ENCODE data around the gene NAT9. TPM values are rescaled to one million over a fixed set of nuclear protein-coding genes. Genes with fewer than 3 reads are reported as not detected.
A peak's percentile ranks its signal among the peaks of the same experiment; 100 is the strongest.

NAT9 gene
- total RNA-seq, 1 donor from 2014 or later, result 67.8 TPM

- peaks cover 4% of the 10 kb centered on the region for H3K36me3 Mint-ChIP-seq (ENCODE audit: unreplicated experiment)
- no peak for DNase-seq
- peak overlapping the region; percentile 43 for H3K27ac Mint-ChIP-seq (ENCODE audit: unreplicated experiment)
- TF ChIP-seq, protein P1, sequence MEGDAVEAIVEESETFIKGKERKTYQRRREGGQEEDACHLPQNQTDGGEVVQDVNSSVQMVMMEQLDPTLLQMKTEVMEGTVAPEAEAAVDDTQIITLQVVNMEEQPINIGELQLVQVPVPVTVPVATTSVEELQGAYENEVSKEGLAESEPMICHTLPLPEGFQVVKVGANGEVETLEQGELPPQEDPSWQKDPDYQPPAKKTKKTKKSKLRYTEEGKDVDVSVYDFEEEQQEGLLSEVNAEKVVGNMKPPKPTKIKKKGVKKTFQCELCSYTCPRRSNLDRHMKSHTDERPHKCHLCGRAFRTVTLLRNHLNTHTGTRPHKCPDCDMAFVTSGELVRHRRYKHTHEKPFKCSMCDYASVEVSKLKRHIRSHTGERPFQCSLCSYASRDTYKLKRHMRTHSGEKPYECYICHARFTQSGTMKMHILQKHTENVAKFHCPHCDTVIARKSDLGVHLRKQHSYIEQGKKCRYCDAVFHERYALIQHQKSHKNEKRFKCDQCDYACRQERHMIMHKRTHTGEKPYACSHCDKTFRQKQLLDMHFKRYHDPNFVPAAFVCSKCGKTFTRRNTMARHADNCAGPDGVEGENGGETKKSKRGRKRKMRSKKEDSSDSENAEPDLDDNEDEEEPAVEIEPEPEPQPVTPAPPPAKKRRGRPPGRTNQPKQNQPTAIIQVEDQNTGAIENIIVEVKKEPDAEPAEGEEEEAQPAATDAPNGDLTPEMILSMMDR (IDR thresholded peaks at IDR 0.05; ENCODE audit: partially characterized antibody, unreplicated experiment), result no peak
- H3K4me3 Mint-ChIP-seq (ENCODE audit: unreplicated experiment), result no peak overlapping the region
- peaks cover 3% of the 10 kb centered on the region for H3K27me3 Mint-ChIP-seq (ENCODE audit: unreplicated experiment)
- H3K4me1 Mint-ChIP-seq (ENCODE audit: low read depth, unreplicated experiment), result peaks cover 2% of the 10 kb centered on the region
- H3K9me3 Mint-ChIP-seq (ENCODE audit: unreplicated experiment), result peaks cover 2% of the 10 kb centered on the region
These were observed 20.1 kb upstream of the NAT9 start for GRCh38 chr17:74796211-74796610.

GRCh38 chr17:74795327-74796020 lies 19.3 kb upstream of the NAT9 start:
- TF ChIP-seq, protein P1 (IDR thresholded peaks at IDR 0.05; ENCODE audit: partially characterized antibody, unreplicated experiment), result no peak
- no peak overlapping the region for H3K4me3 Mint-ChIP-seq (ENCODE audit: unreplicated experiment)
- peaks cover 4% of the 10 kb centered on the region for H3K36me3 Mint-ChIP-seq (ENCODE audit: unreplicated experiment)

DNA sequence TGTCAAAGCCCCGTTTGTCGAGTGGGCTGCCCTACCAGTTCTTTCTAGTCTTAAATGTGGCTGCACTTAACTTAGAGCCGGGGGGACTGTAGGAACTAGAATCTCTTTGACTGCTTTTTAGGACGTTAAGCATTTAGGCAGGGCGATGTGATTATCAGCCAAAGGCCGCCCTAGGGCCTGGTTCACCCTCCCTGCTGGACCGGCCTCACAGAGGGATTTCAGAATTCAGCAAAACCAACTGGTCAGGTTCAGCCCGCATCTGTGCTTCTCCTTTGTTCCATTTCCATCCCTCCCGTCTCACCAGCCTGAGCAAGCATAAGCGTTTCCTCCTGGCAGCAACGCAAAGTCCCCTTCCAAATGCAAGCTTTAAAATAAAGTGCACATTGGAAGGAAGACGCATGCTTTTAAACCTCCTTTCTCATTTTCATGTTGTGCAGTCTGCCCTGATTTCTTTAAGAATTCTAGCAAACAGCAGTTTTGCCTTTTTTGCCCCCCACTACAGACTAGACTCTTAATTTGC lies 16.5 kb upstream of the NAT9 start:
- Mint-ChIP-seq H3K4me3 (ENCODE audit: unreplicated experiment) (no peak overlapping the region), H3K27me3 (ENCODE audit: unreplicated experiment) (peaks cover 3% of the 10 kb centered on the region), H3K9me3 (ENCODE audit: unreplicated experiment) (no peaks in the 10 kb centered on the region), H3K36me3 (ENCODE audit: unreplicated experiment) (no peaks in the 10 kb centered on the region), H3K4me1 (ENCODE audit: low read depth, unreplicated experiment) (peaks cover 2% of the 10 kb centered on the region), H3K27ac (ENCODE audit: unreplicated experiment) (no peak overlapping the region)
- no peak for DNase-seq
- TF ChIP-seq, protein P1 (IDR thresholded peaks at IDR 0.05; ENCODE audit: partially characterized antibody, unreplicated experiment), result no peak

More at GRCh38 chr17:74795327-74796020, 19.3 kb upstream of the NAT9 start:
- H3K27ac Mint-ChIP-seq (ENCODE audit: unreplicated experiment), result peak overlapping the region; percentile 43
- H3K9me3 Mint-ChIP-seq (ENCODE audit: unreplicated experiment), result no peaks in the 10 kb centered on the region
- H3K27me3 Mint-ChIP-seq (ENCODE audit: unreplicated experiment), result peaks cover 3% of the 10 kb centered on the region
- peaks cover 2% of the 10 kb centered on the region for H3K4me1 Mint-ChIP-seq (ENCODE audit: low read depth, unreplicated experiment)
- no peak for DNase-seq

- no peak overlapping the region for H3K4me3 Mint-ChIP-seq (ENCODE audit: unreplicated experiment)
- H3K36me3 Mint-ChIP-seq (ENCODE audit: unreplicated experiment), result no peaks in the 10 kb centered on the region
- no peak for DNase-seq
- H3K27me3 Mint-ChIP-seq (ENCODE audit: unreplicated experiment), result peaks cover 3% of the 10 kb centered on the region
- no peaks in the 10 kb centered on the region for H3K9me3 Mint-ChIP-seq (ENCODE audit: unreplicated experiment)
- H3K4me1 Mint-ChIP-seq (ENCODE audit: low read depth, unreplicated experiment), result no peaks in the 10 kb centered on the region
- TF ChIP-seq, protein P1 (IDR thresholded peaks at IDR 0.05; ENCODE audit: partially characterized antibody, unreplicated experiment), result no peak
- no peak overlapping the region for H3K27ac Mint-ChIP-seq (ENCODE audit: unreplicated experiment)
These were observed 14.3 kb upstream of the NAT9 start for GRCh38 chr17:74790161-74791058.

All from glutamatergic neuron (in vitro differentiated cells).